Trophoblast cell (in vitro differentiated cells and primary cell): ENCODE data around the gene PRODH2.
A peak's percentile ranks its signal among the peaks of the same experiment; 100 is the strongest.

Experiments
- DNase-seq, 2 donors: peaks; one replicate each; pipeline ENCODE4 v3.0.0-alpha.2; 2016
- H2AFZ ChIP-seq: 2 replicates; pipeline ENCODE4 v1.6.1; 2013; ENCODE audit warnings: low read length, moderate library complexity, mild to moderate bottlenecking; ENCODE audit not compliant: insufficient read depth, poor library complexity
- H2AK5ac ChIP-seq: 2 replicates; pipeline ENCODE4 v1.6.1; 2013; ENCODE audit warnings: mild to moderate bottlenecking, low read length
- H2BK120ac ChIP-seq: 2 replicates; pipeline ENCODE4 v1.6.1; 2013; ENCODE audit warnings: low read length, mild to moderate bottlenecking, moderate library complexity; ENCODE audit not compliant: insufficient read depth, poor library complexity
- H2BK12ac ChIP-seq: 2 replicates; pipeline ENCODE4 v1.6.1; 2013; ENCODE audit warnings: mild to moderate bottlenecking, low read length, moderate library complexity
- H2BK5ac ChIP-seq: 2 replicates; pipeline ENCODE4 v1.6.1; 2013; ENCODE audit warnings: low read length, low read depth, moderate library complexity, mild to moderate bottlenecking; ENCODE audit not compliant: poor library complexity
- H3K14ac ChIP-seq: 2 replicates; pipeline ENCODE4 v1.6.1; 2013; ENCODE audit warnings: mild to moderate bottlenecking, low read length
- H3K18ac ChIP-seq: 2 replicates; pipeline ENCODE4 v1.6.1; 2013; ENCODE audit warnings: mild to moderate bottlenecking, low read length
- H3K23ac ChIP-seq: 2 replicates; pipeline ENCODE4 v1.6.1; 2013; ENCODE audit warnings: low read length
- H3K27ac ChIP-seq: 2 replicates; pipeline ENCODE4 v1.5.1; 2013; ENCODE audit warnings: low read depth, mild to moderate bottlenecking, inconsistent platforms, low read length, moderate library complexity
- H3K27me3 ChIP-seq: 2 replicates; pipeline ENCODE4 v1.6.1; 2013; ENCODE audit warnings: inconsistent platforms, mild to moderate bottlenecking, low read length, moderate library complexity; ENCODE audit not compliant: insufficient read depth
- H3K36me3 ChIP-seq, 2 experiments: 1 replicate in 1 of 2; 2 replicates in 1 of 2; pipeline ENCODE4 v1.6.1; 2013; ENCODE audit warnings: low read length in 2 of 2, mild to moderate bottlenecking in 2 of 2, moderate library complexity in 1 of 2; ENCODE audit not compliant: insufficient read depth in 2 of 2, control insufficient read depth in 1 of 2
- H3K4ac ChIP-seq: 2 replicates; pipeline ENCODE4 v1.6.1; 2013; ENCODE audit warnings: low read depth, mild to moderate bottlenecking, low read length, moderate library complexity
- H3K4me1 ChIP-seq, 2 experiments: 1 replicate in 1 of 2; 2 replicates in 1 of 2; pipeline ENCODE4 v1.6.1; 2013; ENCODE audit warnings: low read length in 2 of 2, mild to moderate bottlenecking in 2 of 2, moderate library complexity in 1 of 2; ENCODE audit not compliant: insufficient read depth in 2 of 2, control insufficient read depth in 1 of 2
- H3K4me2 ChIP-seq: 2 replicates; pipeline ENCODE4 v1.6.1; 2013; ENCODE audit warnings: inconsistent platforms, mild to moderate bottlenecking, low read length, moderate library complexity
- H3K4me3 ChIP-seq: 2 replicates; pipeline ENCODE4 v1.5.1; 2013; ENCODE audit warnings: mild to moderate bottlenecking, low read depth, low read length, inconsistent platforms
- H3K79me1 ChIP-seq: one replicate; pipeline ENCODE4 v1.6.1; 2013; ENCODE audit warnings: low read length
- H3K79me2 ChIP-seq: 2 replicates; pipeline ENCODE4 v1.6.1; 2013; ENCODE audit warnings: low read length, mild to moderate bottlenecking; ENCODE audit not compliant: control insufficient read depth, insufficient read depth, poor library complexity
- H3K9ac ChIP-seq: 2 replicates; pipeline ENCODE4 v1.6.1; 2013; ENCODE audit warnings: mild to moderate bottlenecking, low read length
- H3K9me3 ChIP-seq: 2 replicates; pipeline ENCODE4 v1.6.1; 2013; ENCODE audit warnings: low read depth, mild to moderate bottlenecking, control low read depth, inconsistent platforms, low read length; ENCODE audit not compliant: insufficient read depth
- H4K12ac ChIP-seq: 2 replicates; pipeline ENCODE4 v1.6.1; 2013; ENCODE audit warnings: low read depth, mild to moderate bottlenecking, low read length, moderate library complexity
- H4K8ac ChIP-seq: 2 replicates; pipeline ENCODE4 v1.6.1; 2013; ENCODE audit warnings: low read depth, mild to moderate bottlenecking, low read length, moderate library complexity
- H4K91ac ChIP-seq: one replicate; pipeline ENCODE4 v1.6.1; 2013; ENCODE audit warnings: low read depth, mild to moderate bottlenecking, low read length, moderate library complexity
- WGBS: extraction: QIAGEN DNeasy Blood & Tissue Kit; methylation state at CpG from one replicate; pipeline ENCODE4 v1.1.7; 2013; ENCODE audit warnings: missing lambda C conversion rate; ENCODE audit not compliant: insufficient read length, insufficient coverage; ENCODE audit errors: extremely low coverage; 5-methylcytosine and 5-hydroxymethylcytosine counted together

PRODH2 gene

GRCh38 chr19:35781650-35782049 is 31.0 kb downstream of the PRODH2 start:
- no peak overlapping the region for H2BK12ac ChIP-seq
- H3K4me2 ChIP-seq = no peak overlapping the region
- no peak overlapping the region for H3K9ac ChIP-seq
- no peak overlapping the region for H3K4me3 ChIP-seq
- no peak overlapping the region for H4K91ac ChIP-seq
- no peak overlapping the region for H3K14ac ChIP-seq
- H2AK5ac ChIP-seq = no peak overlapping the region
- H3K79me2 ChIP-seq = no peaks in the 10 kb centered on the region
- no peak overlapping the region for H2BK5ac ChIP-seq
- no peak overlapping the region for H3K18ac ChIP-seq
- H3K79me1 ChIP-seq = no peaks in the 10 kb centered on the region
- H4K12ac ChIP-seq = no peak overlapping the region
- H3K4ac ChIP-seq = no peak overlapping the region
- no peaks in the 10 kb centered on the region for H3K27me3 ChIP-seq
- H4K8ac ChIP-seq = no peak overlapping the region
- H3K4me1 ChIP-seq = peaks cover 4 to 14% of the 10 kb centered on the region in 2 experiments
- peaks cover 13 to 14% of the 10 kb centered on the region in 2 experiments for H3K36me3 ChIP-seq
- no peak overlapping the region for H2AFZ ChIP-seq
- H3K23ac ChIP-seq = no peak overlapping the region
- no CpG with 5 or more reads among the region's 9 CpGs for WGBS
- peaks cover 3% of the 10 kb centered on the region for H3K9me3 ChIP-seq
- DNase-seq = no peak
- no peak overlapping the region for H3K27ac ChIP-seq
- no peak overlapping the region for H2BK120ac ChIP-seq

- H3K18ac ChIP-seq = no peak overlapping the region
These were observed 31.9 kb downstream of the PRODH2 start for GRCh38 chr19:35780717-35781116.

DNA sequence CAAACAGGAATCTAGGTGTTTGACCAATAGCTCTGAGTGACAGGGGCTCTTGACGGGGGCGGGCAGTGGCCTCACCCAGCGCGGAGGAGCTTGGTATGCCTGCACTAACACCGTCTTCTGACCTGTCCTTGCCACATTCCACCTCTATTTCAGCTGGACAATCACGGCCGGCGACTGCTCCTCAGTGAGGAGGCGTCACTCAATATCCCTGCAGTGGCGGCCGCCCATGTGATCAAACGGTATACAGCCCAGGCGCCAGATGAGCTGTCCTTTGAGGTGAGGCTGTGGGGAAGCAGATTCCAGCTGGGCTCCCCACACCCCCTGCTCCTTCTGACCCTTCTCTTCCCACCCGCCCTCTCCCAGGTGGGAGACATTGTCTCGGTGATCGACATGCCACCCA is 32.6 kb downstream of the PRODH2 start:
- peaks cover 3% of the 10 kb centered on the region for H3K9me3 ChIP-seq
- H3K36me3 ChIP-seq = peaks cover 10 to 13% of the 10 kb centered on the region in 2 experiments
- peaks cover 6 to 17% of the 10 kb centered on the region in 2 experiments for H3K4me1 ChIP-seq
- H3K27ac ChIP-seq = no peak overlapping the region
- no peak overlapping the region for H2BK12ac ChIP-seq
- H2BK5ac ChIP-seq = no peak overlapping the region
- no peak overlapping the region for H4K12ac ChIP-seq
- H3K4me3 ChIP-seq = no peak overlapping the region
- H4K8ac ChIP-seq = no peak overlapping the region
- no peak overlapping the region for H3K4me2 ChIP-seq
- H4K91ac ChIP-seq = no peak overlapping the region
- H3K4ac ChIP-seq = no peak overlapping the region
- no peaks in the 10 kb centered on the region for H3K27me3 ChIP-seq
- peaks cover 3% of the 10 kb centered on the region for H3K79me1 ChIP-seq
- H2AFZ ChIP-seq = no peak overlapping the region
- no peak overlapping the region for H2BK120ac ChIP-seq
- no peak overlapping the region for H3K23ac ChIP-seq
- no peak for DNase-seq
- no peak overlapping the region for H3K14ac ChIP-seq
- H3K18ac ChIP-seq = no peak overlapping the region
- no peak overlapping the region for H2AK5ac ChIP-seq
- H3K9ac ChIP-seq = no peak overlapping the region
- no peaks in the 10 kb centered on the region for H3K79me2 ChIP-seq
- WGBS = no CpG with 5 or more reads among the region's 16 CpGs

More at GRCh38 chr19:35780717-35781116, 31.9 kb downstream of the PRODH2 start:
- H3K27me3 ChIP-seq = no peaks in the 10 kb centered on the region
- DNase-seq = no peak
- no peak overlapping the region for H3K4me2 ChIP-seq
- H4K8ac ChIP-seq = no peak overlapping the region
- WGBS = no CpG with 5 or more reads among the region's 20 CpGs
- H3K36me3 ChIP-seq = peaks cover 13 to 14% of the 10 kb centered on the region in 2 experiments
- peaks cover 3% of the 10 kb centered on the region for H3K9me3 ChIP-seq
- H3K79me2 ChIP-seq = no peaks in the 10 kb centered on the region
- no peak overlapping the region for H2AK5ac ChIP-seq
- H3K4ac ChIP-seq = no peak overlapping the region
- no peak overlapping the region for H4K12ac ChIP-seq
- H3K79me1 ChIP-seq = peaks cover under 1% of the 10 kb centered on the region
- no peak overlapping the region for H3K27ac ChIP-seq
- no peak overlapping the region for H3K23ac ChIP-seq
- H3K4me3 ChIP-seq = no peak overlapping the region
- H4K91ac ChIP-seq = no peak overlapping the region
- peaks cover 6 to 17% of the 10 kb centered on the region in 2 experiments for H3K4me1 ChIP-seq
- H3K14ac ChIP-seq = no peak overlapping the region
- H3K9ac ChIP-seq = no peak overlapping the region
- H2BK5ac ChIP-seq = no peak overlapping the region
- H2BK120ac ChIP-seq = no peak overlapping the region
- H2BK12ac ChIP-seq = no peak overlapping the region
- H2AFZ ChIP-seq = no peak overlapping the region

DNA sequence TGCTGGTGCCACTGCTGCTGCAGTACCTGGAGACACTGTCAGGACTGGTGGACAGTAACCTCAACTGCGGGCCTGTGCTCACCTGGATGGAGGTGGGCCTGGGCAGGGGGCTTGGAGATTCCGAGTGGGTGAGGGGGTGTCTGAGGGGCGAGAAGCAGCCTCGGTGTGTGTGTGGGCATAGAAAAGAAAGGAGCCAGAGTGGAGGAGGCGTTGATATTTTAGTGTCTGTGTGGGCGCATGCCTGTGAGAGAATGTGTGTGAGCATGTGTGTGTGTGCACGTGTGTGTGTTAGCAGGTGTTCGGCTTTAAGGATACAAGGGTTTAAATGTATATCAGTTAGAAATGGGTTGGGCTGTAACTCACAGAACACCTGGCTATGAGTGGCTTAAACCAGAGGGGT is 33.6 kb downstream of the PRODH2 start:
- WGBS = no CpG with 5 or more reads among the region's 8 CpGs

More for the DNA sequence above, 33.6 kb downstream of the PRODH2 start:
- Histone ChIP-seq H3K4ac (no peak overlapping the region), H2BK5ac (no peak overlapping the region), H3K4me2 (no peak overlapping the region), H4K12ac (no peak overlapping the region), H3K27me3 (no peaks in the 10 kb centered on the region), H3K4me3 (peak overlapping the region; percentile 12), H3K18ac (no peak overlapping the region), H3K9me3 (peaks cover 2% of the 10 kb centered on the region), H2BK120ac (no peak overlapping the region), H3K36me3 (peaks cover 10 to 13% of the 10 kb centered on the region in 2 experiments), H3K27ac (no peak overlapping the region), H3K14ac (no peak overlapping the region), H3K79me2 (no peaks in the 10 kb centered on the region), H4K91ac (no peak overlapping the region), H4K8ac (no peak overlapping the region), H2BK12ac (no peak overlapping the region), H3K79me1 (peaks cover 3% of the 10 kb centered on the region), H3K9ac (no peak overlapping the region), H2AFZ (no peak overlapping the region), H3K23ac (no peak overlapping the region), H3K4me1 (peaks cover 6 to 18% of the 10 kb centered on the region in 2 experiments), H2AK5ac (no peak overlapping the region)
- no peak for DNase-seq
